OCI-LY7 (cell line): ENCODE data around the gene ARHGAP6.

Source experiments
- EZH2phosphoT487 ChIP-seq: fragments of 200-600 bp; sonication (generic); IDR thresholded peaks from 2 replicates; pipeline ENCODE4 v1.6.1; 2018; ENCODE audit warnings: low read depth, borderline replicate concordance, mild to moderate bottlenecking, mixed run types, antibody characterized with exemption, low read length, moderate library complexity, mixed read lengths
- TF ChIP-seq, protein P1 (sequence below): fragments of 200-600 bp; sonication (generic); conservative IDR thresholded peaks from 2 replicates; pipeline ENCODE4 v1.5.1; 2014; ENCODE audit warnings: mild to moderate bottlenecking, antibody characterized with exemption, low read length, moderate library complexity, mixed read lengths

DNA sequence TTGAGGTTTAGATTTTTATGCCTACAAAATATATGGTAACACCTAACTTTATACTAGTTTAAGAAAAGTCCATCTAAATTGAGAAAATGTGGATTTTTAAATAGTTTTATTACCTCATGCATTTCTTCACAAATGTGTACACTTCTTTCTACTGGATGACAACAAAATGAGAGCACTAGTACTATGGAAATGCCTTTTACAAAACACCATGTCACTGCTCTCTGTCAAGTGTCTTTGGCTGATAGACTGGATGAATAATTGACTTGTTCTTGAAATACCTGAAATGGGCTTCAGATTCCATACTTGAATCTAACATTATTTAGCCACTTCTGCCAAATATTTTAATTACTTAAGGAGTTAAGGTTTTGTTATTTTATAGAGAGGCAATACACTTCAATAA lies 323.0 kb downstream of the ARHGAP6 start:
- no peak for TF ChIP-seq EZH2phosphoT487
- TF ChIP-seq, protein P1, sequence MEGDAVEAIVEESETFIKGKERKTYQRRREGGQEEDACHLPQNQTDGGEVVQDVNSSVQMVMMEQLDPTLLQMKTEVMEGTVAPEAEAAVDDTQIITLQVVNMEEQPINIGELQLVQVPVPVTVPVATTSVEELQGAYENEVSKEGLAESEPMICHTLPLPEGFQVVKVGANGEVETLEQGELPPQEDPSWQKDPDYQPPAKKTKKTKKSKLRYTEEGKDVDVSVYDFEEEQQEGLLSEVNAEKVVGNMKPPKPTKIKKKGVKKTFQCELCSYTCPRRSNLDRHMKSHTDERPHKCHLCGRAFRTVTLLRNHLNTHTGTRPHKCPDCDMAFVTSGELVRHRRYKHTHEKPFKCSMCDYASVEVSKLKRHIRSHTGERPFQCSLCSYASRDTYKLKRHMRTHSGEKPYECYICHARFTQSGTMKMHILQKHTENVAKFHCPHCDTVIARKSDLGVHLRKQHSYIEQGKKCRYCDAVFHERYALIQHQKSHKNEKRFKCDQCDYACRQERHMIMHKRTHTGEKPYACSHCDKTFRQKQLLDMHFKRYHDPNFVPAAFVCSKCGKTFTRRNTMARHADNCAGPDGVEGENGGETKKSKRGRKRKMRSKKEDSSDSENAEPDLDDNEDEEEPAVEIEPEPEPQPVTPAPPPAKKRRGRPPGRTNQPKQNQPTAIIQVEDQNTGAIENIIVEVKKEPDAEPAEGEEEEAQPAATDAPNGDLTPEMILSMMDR = no peak
